GM21526 (cell line): Measurements from ENCODE around the gene APBA3.
A peak's percentile ranks its signal among the peaks of the same experiment; 100 is the strongest.
"Not testable (repeated sequence)": the region's sequence is repeated elsewhere in the genome, so short reads cannot be mapped to it uniquely, and the experiment has no call there.

Source experiments
- ATAC-seq: cut with Tn5 transposase; IDR thresholded peaks from one replicate; pipeline ENCODE4 v1.9.1; 2021; ENCODE audit warnings: moderate library complexity; ENCODE audit not compliant: unreplicated experiment, low FRiP score

Gene APBA3

GRCh38 chr19:3773814-3774515 lies 12.5 kb upstream of the APBA3 start:
- no peak for ATAC-seq

GRCh38 chr19:3771906-3772455 lies 10.5 kb upstream of the APBA3 start, which contains the start of gene RAX2:
TSS of gene RAX2 (minus strand) at chr19:3772228. CDS start at chr19:3771742, 486 bp downstream.
- no peak for ATAC-seq

GRCh38 chr19:3771000-3771905 lies 9.8 kb upstream of the APBA3 start:
- no peak for ATAC-seq

- ATAC-seq = no peak
These were observed 8.9 kb upstream of the APBA3 start for GRCh38 chr19:3770136-3770999.

- ATAC-seq = no peak
These were observed 8.0 kb upstream of the APBA3 start for GRCh38 chr19:3769494-3769893.

GRCh38 chr19:3768748-3769099 lies 7.2 kb upstream of the APBA3 start:
- ATAC-seq = no peak

- ATAC-seq = no peak
These were observed 6.7 kb upstream of the APBA3 start for GRCh38 chr19:3768015-3768747.

- no peak for ATAC-seq
These were observed 5.6 kb upstream of the APBA3 start for GRCh38 chr19:3767050-3767449.

- ATAC-seq = no peak
These were observed 5.0 kb upstream of the APBA3 start for GRCh38 chr19:3766520-3766919.

- not testable (repeated sequence) for ATAC-seq
These were observed 4.3 kb upstream of the APBA3 start for GRCh38 chr19:3765757-3766156.

- ATAC-seq = no peak
These were observed 3.6 kb upstream of the APBA3 start for GRCh38 chr19:3765121-3765520.

GRCh38 chr19:3762501-3763459 lies 1.3 kb upstream of the APBA3 start, which contains the start of gene MRPL54:
TSS of gene MRPL54 (plus strand) at chr19:3762682. CDS start at chr19:3762701, 19 bp downstream.
- ATAC-seq = peak; percentile 60

GRCh38 chr19:3762130-3762473 lies 610 bp upstream of the APBA3 start:
- ATAC-seq = no peak

- ATAC-seq = no peak
These were observed 576 bp downstream of the APBA3 start for GRCh38 chr19:3760871-3761361.

GRCh38 chr19:3759482-3760254 lies 1.8 kb downstream of the APBA3 start:
- ATAC-seq = no peak

GRCh38 chr19:3758297-3758696 lies 3.2 kb downstream of the APBA3 start:
- ATAC-seq = not testable (repeated sequence)

- ATAC-seq = not testable (repeated sequence)
These were observed 3.8 kb downstream of the APBA3 start for GRCh38 chr19:3757705-3758104.
